MM.1S (cell line): ENCODE data around the gene TFDP2.

ENCODE experiments used
- DNase-seq: peaks from one replicate; pipeline ENCODE4 v3.0.0-alpha.2; 2015
- H2AFZ ChIP-seq: fragments of 300-600 bp; sonication (generic); 2 replicates; pipeline ENCODE4 v1.6.0; 2016; ENCODE audit warnings: antibody characterized with exemption, low read length
- H3F3A ChIP-seq: fragments of 300-600 bp; sonication (generic); 2 replicates; pipeline ENCODE4 v1.6.1; 2016; ENCODE audit warnings: mild to moderate bottlenecking, antibody characterized with exemption, low read length, moderate library complexity, mixed read lengths; ENCODE audit not compliant: insufficient read depth
- H3K27ac ChIP-seq: fragments of 300-600 bp; sonication (generic); 2 replicates; pipeline ENCODE4 v1.5.1; 2016; ENCODE audit warnings: mild to moderate bottlenecking, low read length
- H3K27me3 ChIP-seq: fragments of 300-600 bp; sonication (generic); replicated peaks from 2 replicates; pipeline ENCODE4 v1.6.0; 2016; ENCODE audit warnings: low read length; ENCODE audit not compliant: insufficient read depth
- H3K36me3 ChIP-seq: fragments of 300-600 bp; sonication (generic); replicated peaks from 2 replicates; pipeline ENCODE4 v1.6.1; 2016; ENCODE audit warnings: mild to moderate bottlenecking, low read length, mixed read lengths; ENCODE audit not compliant: insufficient read depth
- H3K4me1 ChIP-seq: fragments of 300-600 bp; sonication (generic); 2 replicates; pipeline ENCODE4 v1.6.1; 2016; ENCODE audit warnings: low read length, mixed read lengths
- H3K4me2 ChIP-seq: fragments of 300-600 bp; sonication (generic); 2 replicates; pipeline ENCODE4 v1.6.0; 2016; ENCODE audit warnings: low read depth, low read length
- H3K4me3 ChIP-seq: fragments of 300-600 bp; sonication (generic); 2 replicates; pipeline ENCODE4 v1.5.1; 2016; ENCODE audit warnings: low read length, mixed read lengths
- H3K79me2 ChIP-seq: fragments of 300-600 bp; sonication (generic); 2 replicates; pipeline ENCODE4 v1.6.1; 2016; ENCODE audit warnings: mixed run types, low read length, mixed read lengths
- H3K9ac ChIP-seq: fragments of 300-600 bp; sonication (generic); 2 replicates; pipeline ENCODE4 v1.6.1; 2016; ENCODE audit warnings: low read length, mixed read lengths
- H3K9me2 ChIP-seq: fragments of 300-600 bp; sonication (generic); replicated peaks from 2 replicates; pipeline ENCODE4 v1.6.1; 2016; ENCODE audit warnings: mild to moderate bottlenecking, low read length, mixed read lengths; ENCODE audit not compliant: insufficient read depth
- H3K9me3 ChIP-seq: fragments of 300-600 bp; sonication (generic); replicated peaks from 2 replicates; pipeline ENCODE4 v1.6.1; 2016; ENCODE audit warnings: mild to moderate bottlenecking, low read length, mixed read lengths; ENCODE audit not compliant: insufficient read depth
- H4K20me1 ChIP-seq: fragments of 300-600 bp; sonication (generic); 2 replicates; pipeline ENCODE4 v1.6.1; 2016; ENCODE audit warnings: mild to moderate bottlenecking, low read length, moderate library complexity, mixed read lengths; ENCODE audit not compliant: insufficient read depth
- EZH2 ChIP-seq: fragments of 300-600 bp; sonication (generic); optimal IDR thresholded peaks from 2 replicates; pipeline ENCODE3; 2017; ENCODE audit warnings: low read depth, mild to moderate bottlenecking, antibody characterized with exemption, low read length, mixed read lengths
- EZH2phosphoT487 ChIP-seq: fragments of 300-600 bp; sonication (generic); IDR thresholded peaks from 2 replicates; pipeline ENCODE4 v1.6.1; 2018; ENCODE audit warnings: antibody characterized with exemption, low read length
- TF ChIP-seq, protein P1 (sequence below): fragments of 300-600 bp; sonication (generic); IDR thresholded peaks from 2 replicates; pipeline ENCODE4 v1.5.1; 2016; ENCODE audit warnings: antibody characterized with exemption, low read length, mixed read lengths

The TFDP2 gene

DNA sequence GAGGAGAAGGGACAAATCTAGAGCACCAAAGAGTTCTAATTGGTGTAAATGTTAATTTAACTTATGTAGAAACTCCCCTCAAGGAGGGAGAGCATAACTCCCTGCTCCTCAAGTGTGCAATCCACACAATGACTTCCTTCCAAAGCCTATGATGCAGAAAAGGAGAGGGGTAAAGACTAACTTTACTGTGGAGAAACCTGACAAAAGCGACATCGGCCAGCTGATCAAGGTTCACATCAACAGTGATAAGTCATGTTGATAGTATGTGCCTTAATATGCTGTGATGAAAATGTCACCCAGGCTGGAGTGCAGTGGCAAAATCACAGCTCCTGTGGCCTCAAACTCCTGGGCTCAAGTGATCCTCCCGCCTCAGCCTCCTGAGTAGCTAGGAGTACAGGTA, 76.5 kb downstream of the TFDP2 start:
- Histone ChIP-seq H3K27me3 (no peaks in the 10 kb centered on the region), H3K36me3 (no peaks in the 10 kb centered on the region), H3K4me1 (no peaks in the 10 kb centered on the region), H3K4me2 (no peak overlapping the region), H3K9me3 (no peaks in the 10 kb centered on the region), H4K20me1 (no peaks in the 10 kb centered on the region), H2AFZ (no peak overlapping the region), H3K79me2 (no peaks in the 10 kb centered on the region), H3F3A (no peaks in the 10 kb centered on the region), H3K4me3 (no peak overlapping the region), H3K9me2 (no peaks in the 10 kb centered on the region), H3K27ac (no peak overlapping the region), H3K9ac (no peak overlapping the region)
- TF ChIP-seq EZH2phosphoT487 = no peak
- TF ChIP-seq, protein P1, sequence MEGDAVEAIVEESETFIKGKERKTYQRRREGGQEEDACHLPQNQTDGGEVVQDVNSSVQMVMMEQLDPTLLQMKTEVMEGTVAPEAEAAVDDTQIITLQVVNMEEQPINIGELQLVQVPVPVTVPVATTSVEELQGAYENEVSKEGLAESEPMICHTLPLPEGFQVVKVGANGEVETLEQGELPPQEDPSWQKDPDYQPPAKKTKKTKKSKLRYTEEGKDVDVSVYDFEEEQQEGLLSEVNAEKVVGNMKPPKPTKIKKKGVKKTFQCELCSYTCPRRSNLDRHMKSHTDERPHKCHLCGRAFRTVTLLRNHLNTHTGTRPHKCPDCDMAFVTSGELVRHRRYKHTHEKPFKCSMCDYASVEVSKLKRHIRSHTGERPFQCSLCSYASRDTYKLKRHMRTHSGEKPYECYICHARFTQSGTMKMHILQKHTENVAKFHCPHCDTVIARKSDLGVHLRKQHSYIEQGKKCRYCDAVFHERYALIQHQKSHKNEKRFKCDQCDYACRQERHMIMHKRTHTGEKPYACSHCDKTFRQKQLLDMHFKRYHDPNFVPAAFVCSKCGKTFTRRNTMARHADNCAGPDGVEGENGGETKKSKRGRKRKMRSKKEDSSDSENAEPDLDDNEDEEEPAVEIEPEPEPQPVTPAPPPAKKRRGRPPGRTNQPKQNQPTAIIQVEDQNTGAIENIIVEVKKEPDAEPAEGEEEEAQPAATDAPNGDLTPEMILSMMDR = no peak
- no peak for TF ChIP-seq EZH2
- no peak for DNase-seq

DNA sequence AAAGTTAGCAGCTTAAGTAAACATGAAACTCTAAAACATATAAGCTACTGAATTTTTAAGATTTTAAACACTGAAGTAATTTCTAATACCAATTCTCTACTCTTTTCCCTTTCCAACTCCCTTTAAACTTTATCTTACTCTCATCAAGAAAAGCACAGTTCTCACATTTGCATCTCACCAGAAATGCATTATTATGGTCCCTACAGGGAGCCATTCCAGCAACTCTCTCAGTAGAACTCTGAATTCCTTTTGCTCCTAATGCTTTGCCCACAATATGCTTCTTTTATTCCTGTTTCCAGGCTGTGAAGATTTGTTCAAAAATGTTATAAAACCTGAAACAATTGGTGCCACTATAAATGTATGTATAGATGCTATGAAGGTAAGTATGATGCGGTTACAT, 83.4 kb downstream of the TFDP2 start:
- no peak overlapping the region for H3K4me2 ChIP-seq
- no peaks in the 10 kb centered on the region for H3K79me2 ChIP-seq
- H2AFZ ChIP-seq = no peak overlapping the region
- DNase-seq = no peak
- H3K36me3 ChIP-seq = no peaks in the 10 kb centered on the region
- no peaks in the 10 kb centered on the region for H3K4me1 ChIP-seq
- no peak overlapping the region for H3K9ac ChIP-seq
- no peaks in the 10 kb centered on the region for H3K27me3 ChIP-seq
- no peaks in the 10 kb centered on the region for H3K9me3 ChIP-seq
- H3F3A ChIP-seq = no peaks in the 10 kb centered on the region
- H3K9me2 ChIP-seq = no peaks in the 10 kb centered on the region
- H4K20me1 ChIP-seq = no peaks in the 10 kb centered on the region
- TF ChIP-seq EZH2phosphoT487 (no peak), EZH2 (no peak)
- TF ChIP-seq, protein P1 = no peak
- no peak overlapping the region for H3K27ac ChIP-seq
- no peak overlapping the region for H3K4me3 ChIP-seq

DNA sequence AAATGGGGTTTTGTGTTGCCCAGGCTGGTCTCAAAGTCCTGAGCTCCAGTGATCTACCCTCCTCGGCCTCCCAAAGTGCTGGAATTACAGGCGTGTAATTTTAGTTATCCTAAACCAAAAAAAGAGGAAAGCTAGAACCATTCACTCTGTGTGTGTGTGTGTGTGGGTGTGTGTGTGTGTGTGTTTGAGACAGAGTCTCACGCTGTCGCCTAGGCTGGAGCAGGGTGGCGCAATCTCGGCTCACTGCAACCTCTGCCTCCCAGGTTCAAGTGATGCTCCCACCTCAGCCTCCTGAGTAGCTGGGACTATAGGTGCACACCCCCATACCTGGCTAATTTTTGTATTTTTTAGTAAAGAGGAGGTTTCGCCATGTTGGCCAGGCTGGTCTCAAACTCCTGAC, 84.0 kb downstream of the TFDP2 start:
- H3K27me3 ChIP-seq = no peaks in the 10 kb centered on the region
- no peak overlapping the region for H2AFZ ChIP-seq
- H3K9me2 ChIP-seq = no peaks in the 10 kb centered on the region
- no peak overlapping the region for H3K27ac ChIP-seq
- no peaks in the 10 kb centered on the region for H3F3A ChIP-seq
- H3K4me1 ChIP-seq = no peaks in the 10 kb centered on the region
- H4K20me1 ChIP-seq = no peaks in the 10 kb centered on the region
- no peak overlapping the region for H3K4me3 ChIP-seq
- TF ChIP-seq, protein P1 = no peak
- TF ChIP-seq EZH2phosphoT487 (no peak), EZH2 (no peak)
- H3K36me3 ChIP-seq = no peaks in the 10 kb centered on the region
- no peak overlapping the region for H3K9ac ChIP-seq
- no peaks in the 10 kb centered on the region for H3K9me3 ChIP-seq
- no peak overlapping the region for H3K4me2 ChIP-seq
- DNase-seq = no peak
- no peaks in the 10 kb centered on the region for H3K79me2 ChIP-seq
